Measurements from ENCODE around the gene DRICH1.

DNA sequence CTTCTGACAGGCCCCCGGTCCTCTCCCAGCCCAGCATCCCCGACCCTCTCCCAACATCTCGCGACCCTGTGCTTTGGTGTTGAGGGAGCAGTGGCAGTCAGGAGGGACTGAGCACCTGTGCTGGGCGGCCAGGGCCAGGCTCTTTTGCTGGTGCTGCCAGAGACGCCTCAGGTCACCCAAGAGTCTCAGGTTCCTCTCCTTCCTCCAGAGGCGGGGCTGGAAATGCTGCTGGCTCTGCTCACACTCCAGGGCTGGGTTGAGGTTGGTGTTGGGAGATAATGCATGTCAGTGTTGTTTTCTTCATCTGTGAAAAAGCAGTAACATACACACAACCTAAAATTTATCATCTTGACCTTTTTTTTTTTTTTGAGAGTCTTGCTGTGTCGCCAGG lies 50.9 kb downstream of the DRICH1 start:
- TF ChIP-seq, protein P1, sequence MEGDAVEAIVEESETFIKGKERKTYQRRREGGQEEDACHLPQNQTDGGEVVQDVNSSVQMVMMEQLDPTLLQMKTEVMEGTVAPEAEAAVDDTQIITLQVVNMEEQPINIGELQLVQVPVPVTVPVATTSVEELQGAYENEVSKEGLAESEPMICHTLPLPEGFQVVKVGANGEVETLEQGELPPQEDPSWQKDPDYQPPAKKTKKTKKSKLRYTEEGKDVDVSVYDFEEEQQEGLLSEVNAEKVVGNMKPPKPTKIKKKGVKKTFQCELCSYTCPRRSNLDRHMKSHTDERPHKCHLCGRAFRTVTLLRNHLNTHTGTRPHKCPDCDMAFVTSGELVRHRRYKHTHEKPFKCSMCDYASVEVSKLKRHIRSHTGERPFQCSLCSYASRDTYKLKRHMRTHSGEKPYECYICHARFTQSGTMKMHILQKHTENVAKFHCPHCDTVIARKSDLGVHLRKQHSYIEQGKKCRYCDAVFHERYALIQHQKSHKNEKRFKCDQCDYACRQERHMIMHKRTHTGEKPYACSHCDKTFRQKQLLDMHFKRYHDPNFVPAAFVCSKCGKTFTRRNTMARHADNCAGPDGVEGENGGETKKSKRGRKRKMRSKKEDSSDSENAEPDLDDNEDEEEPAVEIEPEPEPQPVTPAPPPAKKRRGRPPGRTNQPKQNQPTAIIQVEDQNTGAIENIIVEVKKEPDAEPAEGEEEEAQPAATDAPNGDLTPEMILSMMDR (IDR thresholded peaks at IDR 0.05; ENCODE audit: insufficient read depth, low read length) = no peak
- TF ChIP-seq GABPA (IDR thresholded peaks at IDR 0.05; ENCODE audit: low read depth) (no peak), SPI1 (IDR thresholded peaks at IDR 0.05; ENCODE audit: borderline replicate concordance, low read depth) (no peak), POLR2AphosphoS5 (IDR thresholded peaks at IDR 0.05; ENCODE audit: low read depth) (no peak)
- TF ChIP-seq, protein P2, sequence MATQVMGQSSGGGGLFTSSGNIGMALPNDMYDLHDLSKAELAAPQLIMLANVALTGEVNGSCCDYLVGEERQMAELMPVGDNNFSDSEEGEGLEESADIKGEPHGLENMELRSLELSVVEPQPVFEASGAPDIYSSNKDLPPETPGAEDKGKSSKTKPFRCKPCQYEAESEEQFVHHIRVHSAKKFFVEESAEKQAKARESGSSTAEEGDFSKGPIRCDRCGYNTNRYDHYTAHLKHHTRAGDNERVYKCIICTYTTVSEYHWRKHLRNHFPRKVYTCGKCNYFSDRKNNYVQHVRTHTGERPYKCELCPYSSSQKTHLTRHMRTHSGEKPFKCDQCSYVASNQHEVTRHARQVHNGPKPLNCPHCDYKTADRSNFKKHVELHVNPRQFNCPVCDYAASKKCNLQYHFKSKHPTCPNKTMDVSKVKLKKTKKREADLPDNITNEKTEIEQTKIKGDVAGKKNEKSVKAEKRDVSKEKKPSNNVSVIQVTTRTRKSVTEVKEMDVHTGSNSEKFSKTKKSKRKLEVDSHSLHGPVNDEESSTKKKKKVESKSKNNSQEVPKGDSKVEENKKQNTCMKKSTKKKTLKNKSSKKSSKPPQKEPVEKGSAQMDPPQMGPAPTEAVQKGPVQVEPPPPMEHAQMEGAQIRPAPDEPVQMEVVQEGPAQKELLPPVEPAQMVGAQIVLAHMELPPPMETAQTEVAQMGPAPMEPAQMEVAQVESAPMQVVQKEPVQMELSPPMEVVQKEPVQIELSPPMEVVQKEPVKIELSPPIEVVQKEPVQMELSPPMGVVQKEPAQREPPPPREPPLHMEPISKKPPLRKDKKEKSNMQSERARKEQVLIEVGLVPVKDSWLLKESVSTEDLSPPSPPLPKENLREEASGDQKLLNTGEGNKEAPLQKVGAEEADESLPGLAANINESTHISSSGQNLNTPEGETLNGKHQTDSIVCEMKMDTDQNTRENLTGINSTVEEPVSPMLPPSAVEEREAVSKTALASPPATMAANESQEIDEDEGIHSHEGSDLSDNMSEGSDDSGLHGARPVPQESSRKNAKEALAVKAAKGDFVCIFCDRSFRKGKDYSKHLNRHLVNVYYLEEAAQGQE (IDR thresholded peaks at IDR 0.05; ENCODE audit: insufficient replicate concordance, low read depth) = no peak
